SK-N-SH treated with all-trans-retinoic acid at 6 μM for 48 hours (cell line): ENCODE measurements around the gene NGFR.

Source experiments
- ARNTL ChIP-seq: fragments of 450-650 bp; formaldehyde crosslinking; IDR thresholded peaks from 2 replicates; pipeline ENCODE4 v1.5.0; 2020; ENCODE audit warnings: low read depth, mild to moderate bottlenecking, moderate library complexity, borderline replicate concordance
- CSRNP3 ChIP-seq: fragments of 250-450 bp; sonication (Bioruptor Pico); IDR thresholded peaks from 2 replicates; pipeline ENCODE4 v1.5.1; 2021; ENCODE audit warnings: mild to moderate bottlenecking, moderate library complexity
- POU6F1 ChIP-seq: fragments of 250-450 bp; sonication (Bioruptor Pico); IDR thresholded peaks from 2 replicates; pipeline ENCODE4 v1.8.0; 2021; ENCODE audit warnings: low read depth, mild to moderate bottlenecking, moderate library complexity, borderline replicate concordance
- RARB ChIP-seq: fragments of 250-450 bp; sonication (Bioruptor Pico); IDR thresholded peaks from 2 replicates; pipeline ENCODE4 v1.8.0; 2021; ENCODE audit warnings: mild to moderate bottlenecking, moderate library complexity
- ZNF70 ChIP-seq: fragments of 450-650 bp; formaldehyde crosslinking; IDR thresholded peaks from 2 replicates; pipeline ENCODE4 v1.5.0; 2020; ENCODE audit warnings: mild to moderate bottlenecking, moderate library complexity
- ZNF8 ChIP-seq: fragments of 450-650 bp; formaldehyde crosslinking; IDR thresholded peaks from 2 replicates; pipeline ENCODE4 v1.5.0; 2020; ENCODE audit warnings: mild to moderate bottlenecking, moderate library complexity

GRCh38 chr17:49545806-49546545 is 50.9 kb downstream of the NGFR start:
- TF ChIP-seq ARNTL (CRISPR knock-in tag): no peak
- no peak for TF ChIP-seq POU6F1 (CRISPR knock-in tag)
- no peak for TF ChIP-seq RARB
- no peak for TF ChIP-seq CSRNP3
- no peak for TF ChIP-seq ZNF70 (CRISPR knock-in tag)
- no peak for TF ChIP-seq ZNF8 (CRISPR knock-in tag)
